Subcutaneous adipose tissue (tissue), 4 donors: ENCODE measurements around the gene ERO1B. TPM values are rescaled to one million over a fixed set of nuclear protein-coding genes. Genes with fewer than 3 reads are reported as not detected.

Experiments
- total RNA-seq, 4 donors: library from RNA; depleted of rRNA; stranded (reverse); fragments of >200 nt; gene quantifications; one replicate each; pipeline ENCODE4 v1.1.0, GENCODE V29; 2016
- TF ChIP-seq, protein P1 (sequence below): fragments of 450-650 bp; IDR thresholded peaks from one replicate; pipeline ENCODE4 v1.5.1; 2016; ENCODE audit warnings: low read depth, mild to moderate bottlenecking, control low read depth, antibody characterized with exemption, moderate library complexity

Gene ERO1B
- 10 to 100 TPM; 10.9 to 17.1 (median 12.9) TPM for total RNA-seq

- TF ChIP-seq, protein P1, sequence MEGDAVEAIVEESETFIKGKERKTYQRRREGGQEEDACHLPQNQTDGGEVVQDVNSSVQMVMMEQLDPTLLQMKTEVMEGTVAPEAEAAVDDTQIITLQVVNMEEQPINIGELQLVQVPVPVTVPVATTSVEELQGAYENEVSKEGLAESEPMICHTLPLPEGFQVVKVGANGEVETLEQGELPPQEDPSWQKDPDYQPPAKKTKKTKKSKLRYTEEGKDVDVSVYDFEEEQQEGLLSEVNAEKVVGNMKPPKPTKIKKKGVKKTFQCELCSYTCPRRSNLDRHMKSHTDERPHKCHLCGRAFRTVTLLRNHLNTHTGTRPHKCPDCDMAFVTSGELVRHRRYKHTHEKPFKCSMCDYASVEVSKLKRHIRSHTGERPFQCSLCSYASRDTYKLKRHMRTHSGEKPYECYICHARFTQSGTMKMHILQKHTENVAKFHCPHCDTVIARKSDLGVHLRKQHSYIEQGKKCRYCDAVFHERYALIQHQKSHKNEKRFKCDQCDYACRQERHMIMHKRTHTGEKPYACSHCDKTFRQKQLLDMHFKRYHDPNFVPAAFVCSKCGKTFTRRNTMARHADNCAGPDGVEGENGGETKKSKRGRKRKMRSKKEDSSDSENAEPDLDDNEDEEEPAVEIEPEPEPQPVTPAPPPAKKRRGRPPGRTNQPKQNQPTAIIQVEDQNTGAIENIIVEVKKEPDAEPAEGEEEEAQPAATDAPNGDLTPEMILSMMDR: no peak
Measured at GRCh38 chr1:236281654-236282424, at the start of gene ERO1B. Gene ERO1B (minus strand): TSS chr1:236281958. CDS start chr1:236281783, 175 bp downstream.

- TF ChIP-seq, protein P1: no peak
Measured at GRCh38 chr1:236326432-236326831, 44.7 kb upstream of the ERO1B start.

GRCh38 chr1:236325567-236325966 is 43.8 kb upstream of the ERO1B start:
- TF ChIP-seq, protein P1: no peak

DNA sequence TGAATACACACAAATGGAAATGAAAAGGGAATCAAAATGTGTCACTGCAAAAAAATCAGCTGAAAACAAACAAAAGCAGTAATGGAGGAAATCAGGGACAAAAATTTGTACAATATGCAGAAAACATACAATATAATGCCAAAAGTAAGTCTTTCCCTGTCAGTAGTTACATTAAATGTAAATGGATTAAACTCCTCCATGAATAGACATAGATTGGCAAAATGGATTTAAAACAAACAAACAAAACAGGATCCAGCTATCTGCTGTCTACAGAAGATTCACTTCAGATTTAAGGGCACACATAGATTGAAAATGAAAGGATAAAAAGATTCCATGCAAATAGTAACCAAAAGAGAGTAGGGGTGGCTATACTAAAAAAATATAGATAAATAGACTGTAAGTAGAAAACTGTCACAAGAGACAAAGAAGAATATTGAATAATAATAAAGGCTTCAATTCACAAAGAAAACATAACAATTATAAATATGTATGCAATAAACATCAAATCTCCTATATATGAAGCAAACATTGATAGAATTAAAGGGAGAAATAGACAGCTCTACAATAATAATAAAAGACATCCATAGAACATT is 42.2 kb upstream of the ERO1B start:
- TF ChIP-seq, protein P1: no peak

DNA sequence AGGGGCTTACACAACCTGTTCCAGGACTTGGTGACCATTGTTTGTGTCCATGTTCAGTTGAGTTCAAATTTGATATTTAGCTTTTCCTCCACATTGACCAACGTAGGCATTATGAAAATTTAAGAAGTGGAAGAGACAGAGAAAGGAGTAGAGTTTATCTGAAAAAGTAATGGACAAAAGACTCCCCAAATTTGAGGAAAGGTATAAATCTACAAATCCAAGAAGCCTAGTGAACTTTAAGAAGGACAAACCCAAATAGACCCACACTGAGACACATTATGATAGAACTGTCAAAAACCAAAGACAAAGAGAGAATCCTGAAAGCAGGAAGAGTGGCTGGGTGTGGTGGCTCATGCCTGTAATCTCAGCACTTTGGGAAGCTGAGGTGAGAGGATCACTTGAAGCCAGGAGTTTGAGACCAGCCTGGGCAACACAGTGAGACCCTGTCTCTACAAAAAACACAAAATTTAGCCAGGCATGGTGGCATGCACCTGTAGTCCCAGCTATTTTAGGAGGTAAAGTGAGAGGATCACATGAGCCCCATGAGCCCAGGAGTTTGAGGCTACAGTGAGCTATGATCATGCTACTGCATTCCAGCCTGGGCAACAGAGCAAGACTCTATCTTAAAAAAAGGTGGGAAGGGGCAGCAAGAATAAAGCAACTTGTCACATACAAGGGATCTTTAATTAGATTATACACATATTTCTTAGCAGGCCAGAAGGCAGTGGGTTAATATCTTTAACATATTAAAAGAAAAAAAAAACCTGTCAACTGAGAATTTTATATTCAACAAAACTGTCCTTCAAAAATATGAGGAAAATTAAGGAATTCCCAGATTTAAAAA is 41.0 kb upstream of the ERO1B start:
- TF ChIP-seq, protein P1: no peak

DNA sequence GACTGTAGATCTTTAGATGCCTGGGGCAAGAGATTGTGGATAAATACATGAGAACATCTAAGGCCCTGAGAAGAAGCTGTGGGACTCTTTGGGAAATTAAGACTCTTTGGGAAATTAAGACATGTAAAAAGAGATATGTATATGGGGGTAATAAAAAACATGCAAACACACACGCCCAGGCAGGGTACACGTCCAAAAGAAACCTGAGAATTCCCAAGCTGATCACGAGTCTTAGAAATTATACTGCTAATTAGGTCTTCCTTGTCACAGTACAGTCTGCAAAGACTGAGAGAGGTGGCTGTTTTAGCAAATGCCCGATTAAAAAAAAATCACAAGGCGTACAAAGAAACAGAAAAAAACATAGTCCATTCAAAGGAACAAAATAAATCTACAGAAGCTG is 39.3 kb upstream of the ERO1B start:
- TF ChIP-seq, protein P1: no peak

- TF ChIP-seq, protein P1: no peak
Measured at GRCh38 chr1:236320671-236321070, 38.9 kb upstream of the ERO1B start.
